ENCODE results near the gene ZBTB45. TPM values are rescaled to one million over a fixed set of nuclear protein-coding genes. Genes with fewer than 3 reads are reported as not detected.
A peak's percentile ranks its signal among the peaks of the same experiment; 100 is the strongest.

Gene ZBTB45
- total and polyA plus RNA-seq, 2 donors (not counting 1 experiment from before 2014, with no cell fraction given), result 12.6 to 20.9 TPM

GRCh38 chr19:58558623-58559274 lies 39.1 kb upstream of the ZBTB45 start:
- H3K27me3 Mint-ChIP-seq, result no peaks in the 10 kb centered on the region
- peak; percentile 99 for DNase-seq
- peak overlapping the region; percentile 74 to 98 for H3K27ac ChIP-seq (ENCODE audit: low read length in 2 of 2)
- ChIA-PET CTCF (interaction anchor here (0.7 to 1.5 kb wide), 3 partner anchors 13 to 39 kb away, joined by 3 to 8 read pairs (median 3); partner anchors contain the start of genes MZF1 and ZBTB45), POLR2A (interaction anchor here (0.6 to 3.5 kb wide), 5 partner anchors 14 to 408 kb away, joined by 3 to 23 read pairs (median 4); partner anchors contain the start of genes ERVK3-1, MZF1, ZBTB45 and ZNF329)
- TF ChIP-seq EZH2 (IDR thresholded peaks at IDR 0.05; ENCODE audit: borderline replicate concordance, insufficient read depth, low read depth, low read length, poor library complexity, severe bottlenecking), result no peak
- no peak for TF ChIP-seq CTCF (IDR thresholded peaks at IDR 0.05)
- peak overlapping the region; percentile 57 to 95 (median 85) for H3K4me3 ChIP-seq (ENCODE audit: control extremely low read depth in 1 of 5, extremely low read depth in 1 of 5, insufficient read depth in 1 of 5, low read depth in 2 of 5, low read length in 4 of 5)
- peaks cover 4 to 12% of the 10 kb centered on the region in 2 experiments for H3K36me3 ChIP-seq (replicated peaks in 1 of 2; ENCODE audit: control extremely low read depth in 1 of 2, control insufficient read depth in 1 of 2, extremely low read depth in 1 of 2, insufficient read depth in 2 of 2, low read length in 1 of 2)
- peak overlapping the region; percentile 89 for H2AFZ ChIP-seq (ENCODE audit: insufficient read depth, low read depth, low read length, poor library complexity, severe bottlenecking)
- H3K4me2 ChIP-seq (replicated peaks; ENCODE audit: low read depth, low read length, poor library complexity, severe bottlenecking), result peak overlapping the region; percentile 97
- intact Hi-C loops (cut with micrococcal nuclease), result loop anchor here (1.0 kb wide), 3 partner anchors 14 to 196 kb away; partner anchors contain the start of genes MZF1, TRIM28 and ZNF497
- H3K9me3 ChIP-seq (ENCODE audit: control extremely low read depth in 1 of 3, control insufficient read depth in 2 of 3, insufficient read depth in 1 of 3, low read length in 2 of 3), result peaks cover 0 to 9% (median 0%) of the 10 kb centered on the region in 3 donors
- H3K27me3 ChIP-seq (replicated peaks in 1 of 4; ENCODE audit: control extremely low read depth in 1 of 4, control insufficient read depth in 3 of 4, insufficient read depth in 4 of 4, low read length in 3 of 4), result no peaks in the 10 kb centered on the region
- ATAC-seq (ENCODE audit: low read depth), result peak; percentile 71
- peaks cover 48 to 68% of the 10 kb centered on the region in 2 donors for H3K4me1 ChIP-seq (ENCODE audit: control insufficient read depth in 2 of 2, insufficient read depth in 2 of 2, low read length in 2 of 2)
- peaks cover 80% of the 10 kb centered on the region for H3K4me1 Mint-ChIP-seq
- peak overlapping the region; percentile 90 for H3K9ac ChIP-seq (ENCODE audit: low read length)
- peak overlapping the region; percentile 98 for H3K27ac Mint-ChIP-seq
- H3K4me3 Mint-ChIP-seq, result peak overlapping the region; percentile 96
- no peaks in the 10 kb centered on the region for H3K9me3 Mint-ChIP-seq (ENCODE audit: insufficient read depth)
- under 1% methylated on average over 76 of the region's 76 CpGs for WGBS (ENCODE audit: insufficient coverage)
- peaks cover 40% of the 10 kb centered on the region for H3K79me2 ChIP-seq (ENCODE audit: control insufficient read depth, insufficient read depth, low read length)
- H4K20me1 ChIP-seq (ENCODE audit: control insufficient read depth, insufficient read depth, low read length, poor library complexity, severe bottlenecking), result peaks cover 16% of the 10 kb centered on the region
